ENCODE results near the gene PGBD2. TPM values are rescaled to one million over a fixed set of nuclear protein-coding genes. Genes with fewer than 3 reads are reported as not detected.
"Not testable (repeated sequence)": the region's sequence is repeated elsewhere in the genome, so short reads cannot be mapped to it uniquely, and the experiment has no call there.

PGBD2 gene
- total and polyA plus RNA-seq, 4 donors: 1.8 to 6.7 (median 4.8) TPM

GRCh38 chr1:248884632-248885295, 21.3 kb upstream of the PGBD2 start:
- H3K27me3 ChIP-seq (ENCODE audit: control insufficient read depth in 1 of 2, insufficient read depth in 2 of 2, low read length in 1 of 2): no peaks in the 10 kb centered on the region
- intact Hi-C loops (cut with DNase I): no loop called here
- H3K4me1 ChIP-seq (ENCODE audit: control insufficient read depth in 1 of 2, insufficient read depth in 2 of 2, low read length in 2 of 2): no peaks in the 10 kb centered on the region
- ATAC-seq (ENCODE audit: low FRiP score) (no peak), DNase-seq (no peak)
- no peak overlapping the region for H3K27ac ChIP-seq (ENCODE audit: low read depth in 1 of 2, low read length in 2 of 2)
- no peaks in the 10 kb centered on the region for H3K36me3 ChIP-seq (ENCODE audit: control insufficient read depth in 1 of 2, insufficient read depth in 2 of 2, low read length in 1 of 2)
- H3K4me3 ChIP-seq (ENCODE audit: low read length in 2 of 2): no peak overlapping the region
- WGBS, 2 donors: 55 to 62% methylated on average over 1 of the region's 1 CpG
- no peaks in the 10 kb centered on the region for H3K9me3 ChIP-seq (ENCODE audit: control insufficient read depth, low read length)

- WGBS, 2 donors: 86 to 89% methylated on average over 1 of the region's 1 CpG
- ATAC-seq (ENCODE audit: low FRiP score) (no peak), DNase-seq (no peak)
- Histone ChIP-seq H3K4me1 (ENCODE audit: control insufficient read depth in 1 of 2, insufficient read depth in 2 of 2, low read length in 2 of 2) (no peaks in the 10 kb centered on the region), H3K36me3 (ENCODE audit: control insufficient read depth in 1 of 2, insufficient read depth in 2 of 2, low read length in 1 of 2) (no peaks in the 10 kb centered on the region), H3K4me3 (ENCODE audit: low read length in 2 of 2) (no peak overlapping the region), H3K27me3 (ENCODE audit: control insufficient read depth in 1 of 2, insufficient read depth in 2 of 2, low read length in 1 of 2) (no peaks in the 10 kb centered on the region), H3K9me3 (ENCODE audit: control insufficient read depth, low read length) (no peaks in the 10 kb centered on the region), H3K27ac (ENCODE audit: low read depth in 1 of 2, low read length in 2 of 2) (no peak overlapping the region)
- intact Hi-C loops (cut with DNase I): no loop called here
These were observed 20.4 kb upstream of the PGBD2 start for GRCh38 chr1:248885646-248886045.

GRCh38 chr1:248886237-248886895, 19.7 kb upstream of the PGBD2 start:
- WGBS, 2 donors: 9 to 11% methylated on average over 1 of the region's 1 CpG
- Histone ChIP-seq H3K36me3 (ENCODE audit: control insufficient read depth in 1 of 2, insufficient read depth in 2 of 2, low read length in 1 of 2) (no peaks in the 10 kb centered on the region), H3K9me3 (ENCODE audit: control insufficient read depth, low read length) (no peaks in the 10 kb centered on the region), H3K27ac (ENCODE audit: low read depth in 1 of 2, low read length in 2 of 2) (no peak overlapping the region), H3K4me1 (ENCODE audit: control insufficient read depth in 1 of 2, insufficient read depth in 2 of 2, low read length in 2 of 2) (no peaks in the 10 kb centered on the region), H3K4me3 (ENCODE audit: low read length in 2 of 2) (no peak overlapping the region), H3K27me3 (ENCODE audit: control insufficient read depth in 1 of 2, insufficient read depth in 2 of 2, low read length in 1 of 2) (no peaks in the 10 kb centered on the region)
- intact Hi-C loops (cut with DNase I): no loop called here
- no peak for DNase-seq
- ATAC-seq (ENCODE audit: low FRiP score): no peak

- ATAC-seq (ENCODE audit: low FRiP score): not testable (repeated sequence)
These were observed 16.2 kb upstream of the PGBD2 start for GRCh38 chr1:248889914-248890243.

GRCh38 chr1:248890549-248891498, 15.2 kb upstream of the PGBD2 start:
- 81 to 86% methylated on average over 9 of the region's 9 CpGs for WGBS, 2 donors

More at GRCh38 chr1:248889914-248890243, 16.2 kb upstream of the PGBD2 start:
- H3K27me3 ChIP-seq (ENCODE audit: control insufficient read depth in 1 of 2, insufficient read depth in 2 of 2, low read length in 1 of 2); H3K27ac ChIP-seq (ENCODE audit: low read depth in 1 of 2, low read length in 2 of 2); intact Hi-C loops (cut with DNase I); H3K4me3 ChIP-seq (ENCODE audit: low read length in 2 of 2); H3K9me3 ChIP-seq (ENCODE audit: control insufficient read depth, low read length); H3K4me1 ChIP-seq (ENCODE audit: control insufficient read depth in 1 of 2, insufficient read depth in 2 of 2, low read length in 2 of 2); DNase-seq; H3K36me3 ChIP-seq (ENCODE audit: control insufficient read depth in 1 of 2, insufficient read depth in 2 of 2, low read length in 1 of 2): not testable (repeated sequence)
- WGBS, 2 donors: 85 to 88% methylated on average over 8 to 10 of the region's 10 CpGs

GRCh38 chr1:248891758-248892157, 14.3 kb upstream of the PGBD2 start:
- DNase-seq: no peak
- Histone ChIP-seq H3K4me1 (ENCODE audit: control insufficient read depth in 1 of 2, insufficient read depth in 2 of 2, low read length in 2 of 2) (no peaks in the 10 kb centered on the region), H3K27me3 (ENCODE audit: control insufficient read depth in 1 of 2, insufficient read depth in 2 of 2, low read length in 1 of 2) (peaks cover 0 to 2% of the 10 kb centered on the region in 2 donors), H3K4me3 (ENCODE audit: low read length in 2 of 2) (no peak overlapping the region), H3K36me3 (ENCODE audit: control insufficient read depth in 1 of 2, insufficient read depth in 2 of 2, low read length in 1 of 2) (no peaks in the 10 kb centered on the region), H3K27ac (ENCODE audit: low read depth in 1 of 2, low read length in 2 of 2) (no peak overlapping the region), H3K9me3 (ENCODE audit: control insufficient read depth, low read length) (peaks cover 2% of the 10 kb centered on the region)
- intact Hi-C loops (cut with DNase I): no loop called here
- ATAC-seq (ENCODE audit: low FRiP score): no peak
- 87 to 89% methylated on average over 2 of the region's 2 CpGs for WGBS, 2 donors

More at GRCh38 chr1:248890549-248891498, 15.2 kb upstream of the PGBD2 start:
- Histone ChIP-seq H3K27me3 (ENCODE audit: control insufficient read depth in 1 of 2, insufficient read depth in 2 of 2, low read length in 1 of 2) (peaks cover 0 to 2% of the 10 kb centered on the region in 2 donors), H3K4me3 (ENCODE audit: low read length in 2 of 2) (no peak overlapping the region), H3K4me1 (ENCODE audit: control insufficient read depth in 1 of 2, insufficient read depth in 2 of 2, low read length in 2 of 2) (no peaks in the 10 kb centered on the region), H3K27ac (ENCODE audit: low read depth in 1 of 2, low read length in 2 of 2) (no peak overlapping the region), H3K36me3 (ENCODE audit: control insufficient read depth in 1 of 2, insufficient read depth in 2 of 2, low read length in 1 of 2) (no peaks in the 10 kb centered on the region), H3K9me3 (ENCODE audit: control insufficient read depth, low read length) (peaks cover 2% of the 10 kb centered on the region)
- intact Hi-C loops (cut with DNase I): no loop called here
- DNase-seq (no peak), ATAC-seq (ENCODE audit: low FRiP score) (no peak)

- peaks cover 2% of the 10 kb centered on the region for H3K9me3 ChIP-seq (ENCODE audit: control insufficient read depth, low read length)
- intact Hi-C loops (cut with DNase I): no loop called here
- WGBS, 2 donors: 91 to 94% methylated on average over 1 of the region's 1 CpG
- H3K4me3 ChIP-seq (ENCODE audit: low read length in 2 of 2): no peak overlapping the region
- H3K36me3 ChIP-seq (ENCODE audit: control insufficient read depth in 1 of 2, insufficient read depth in 2 of 2, low read length in 1 of 2): no peaks in the 10 kb centered on the region
- DNase-seq (no peak), ATAC-seq (ENCODE audit: low FRiP score) (no peak)
- H3K27me3 ChIP-seq (ENCODE audit: control insufficient read depth in 1 of 2, insufficient read depth in 2 of 2, low read length in 1 of 2): peaks cover 0 to 2% of the 10 kb centered on the region in 2 donors
- no peaks in the 10 kb centered on the region for H3K4me1 ChIP-seq (ENCODE audit: control insufficient read depth in 1 of 2, insufficient read depth in 2 of 2, low read length in 2 of 2)
- no peak overlapping the region for H3K27ac ChIP-seq (ENCODE audit: low read depth in 1 of 2, low read length in 2 of 2)
These were observed 13.4 kb upstream of the PGBD2 start for GRCh38 chr1:248892590-248892989.

- Histone ChIP-seq H3K36me3 (ENCODE audit: control insufficient read depth in 1 of 2, insufficient read depth in 2 of 2, low read length in 1 of 2) (no peaks in the 10 kb centered on the region), H3K27ac (ENCODE audit: low read depth in 1 of 2, low read length in 2 of 2) (no peak overlapping the region), H3K4me3 (ENCODE audit: low read length in 2 of 2) (no peak overlapping the region), H3K9me3 (ENCODE audit: control insufficient read depth, low read length) (peaks cover 2% of the 10 kb centered on the region), H3K27me3 (ENCODE audit: control insufficient read depth in 1 of 2, insufficient read depth in 2 of 2, low read length in 1 of 2) (peaks cover 0 to 2% of the 10 kb centered on the region in 2 donors), H3K4me1 (ENCODE audit: control insufficient read depth in 1 of 2, insufficient read depth in 2 of 2, low read length in 2 of 2) (no peaks in the 10 kb centered on the region)
- DNase-seq: no peak
- intact Hi-C loops (cut with DNase I): no loop called here
- no peak for ATAC-seq (ENCODE audit: low FRiP score)
These were observed 11.2 kb upstream of the PGBD2 start for GRCh38 chr1:248894837-248895236.
